SK-N-SH (cell line): ENCODE data around the gene SZT2. TPM values are rescaled to one million over a fixed set of nuclear protein-coding genes. Genes with fewer than 3 reads are reported as not detected.

Experiments
- CTCF ChIA-PET: fragments of 300-600, 350-600 bp; formaldehyde crosslinking; extraction: SDS; loops from one replicate; lab custom pipeline; 2021; lab: Yijun Ruan, JAX
- POLR2A ChIA-PET: fragments of 350-600 bp; sonication (Branson Sonifier 250); formaldehyde crosslinking; extraction: SDS; loops from one replicate; lab custom pipeline; 2020; ENCODE audit warnings: antibody characterized with exemption, inconsistent platforms; lab: Yijun Ruan, JAX
- DNase-seq: peaks from one replicate; pipeline ENCODE4 v3.0.0; 2012
- H2AFZ ChIP-seq: fragments of 200-600 bp; sonication (generic); 2 replicates; pipeline ENCODE4 v1.8.1; 2016; ENCODE audit warnings: antibody characterized with exemption, mild to moderate bottlenecking, low read depth
- H3F3A ChIP-seq: fragments of 200-600 bp; sonication (generic); replicated peaks from 2 replicates; pipeline ENCODE3; 2016; ENCODE audit warnings: antibody characterized with exemption, mild to moderate bottlenecking; ENCODE audit not compliant: insufficient read depth
- H3K27ac ChIP-seq, 2 experiments: fragments of 200-500 bp in 1 of 2; fragments of 200-600 bp in 1 of 2; sonication (Bioruptor generic) in 1 of 2; sonication (generic), shearing (Covaris generic) in 1 of 2; 2 replicates each; pipeline versions ENCODE4 v1.5.1 to v1.6.1; 2014 to 2016; ENCODE audit warnings: low read depth in 2 of 2, inconsistent platforms in 1 of 2, low read length in 1 of 2, mild to moderate bottlenecking in 1 of 2, mixed read lengths in 1 of 2
- H3K27me3 ChIP-seq: fragments of 200-600 bp; sonication (generic), shearing (Covaris generic); 2 replicates; pipeline ENCODE4 v1.6.1; 2016; ENCODE audit warnings: mixed run types; ENCODE audit not compliant: insufficient read depth
- H3K36me3 ChIP-seq, 2 experiments: fragments of 200-500 bp in 1 of 2; fragments of 200-600 bp in 1 of 2; sonication (Bioruptor generic) in 1 of 2; sonication (generic) in 1 of 2; replicated peaks in 1 of 2; 2 replicates each; pipeline versions ENCODE3 to v1.5.1; 2014 to 2016; ENCODE audit warnings: low read length in 1 of 2, mild to moderate bottlenecking in 1 of 2; ENCODE audit not compliant: insufficient read depth in 2 of 2, control insufficient read depth in 1 of 2
- H3K4me1 ChIP-seq, 2 experiments: fragments of 200-500 bp in 1 of 2; fragments of 200-600 bp in 1 of 2; sonication (Bioruptor generic) in 1 of 2; sonication (generic), shearing (Covaris generic) in 1 of 2; 2 replicates each; pipeline versions ENCODE4 v1.5.1 to v1.6.1; 2014 to 2016; ENCODE audit warnings: low read depth in 1 of 2, low read length in 1 of 2, mixed run types in 1 of 2; ENCODE audit not compliant: insufficient read depth in 2 of 2, control insufficient read depth in 1 of 2
- H3K4me2 ChIP-seq: fragments of 200-600 bp; sonication (generic), shearing (Covaris generic); 2 replicates; pipeline ENCODE4 v1.6.1; 2017; ENCODE audit warnings: mixed run types
- H3K4me3 ChIP-seq, 2 experiments: fragments of 200-500 bp in 1 of 2; fragments of 200-600 bp in 1 of 2; sonication (Bioruptor generic) in 1 of 2; sonication (generic), shearing (Covaris generic) in 1 of 2; 2 replicates each; pipeline versions ENCODE4 v1.5.1 to v1.8.1; 2014 to 2016; ENCODE audit warnings: low read depth in 2 of 2, inconsistent platforms in 1 of 2, low read length in 1 of 2, mild to moderate bottlenecking in 1 of 2, mixed read lengths in 1 of 2, moderate library complexity in 1 of 2
- H3K79me2 ChIP-seq: fragments of 200-600 bp; sonication (generic); 2 replicates; pipeline ENCODE4 v1.8.1; 2017; ENCODE audit warnings: mild to moderate bottlenecking; ENCODE audit not compliant: insufficient read depth
- H3K9ac ChIP-seq: fragments of 200-600 bp; sonication (generic); 2 replicates; pipeline ENCODE4 v1.6.1; 2017; ENCODE audit warnings: mixed run types
- H3K9me2 ChIP-seq: fragments of 200-600 bp; sonication (generic); 2 replicates; pipeline ENCODE4 v1.6.1; 2017; ENCODE audit warnings: mixed run types
- H3K9me3 ChIP-seq: fragments of 200-600 bp; sonication (generic); 2 replicates; pipeline ENCODE4 v1.6.1; 2017; ENCODE audit warnings: mixed run types, mild to moderate bottlenecking, moderate library complexity
- H4K20me1 ChIP-seq: fragments of 200-600 bp; sonication (generic); 2 replicates; pipeline ENCODE4 v1.6.1; 2017; ENCODE audit warnings: mild to moderate bottlenecking, mixed run types; ENCODE audit not compliant: insufficient read depth
- CHD2 ChIP-seq: fragments of 150-350 bp; IDR thresholded peaks from 2 replicates; pipeline ENCODE4 v1.6.1; 2018; ENCODE audit warnings: low read length; ENCODE audit not compliant: partially characterized antibody
- EP300 ChIP-seq, 2 experiments: IDR thresholded peaks; 2 replicates each; pipeline versions ENCODE4 v1.4.0 to v1.6.1; 2012; ENCODE audit warnings: borderline replicate concordance in 1 of 2, low read depth in 1 of 2, low read length in 1 of 2
- FOSL2 ChIP-seq: IDR thresholded peaks from 2 replicates; pipeline ENCODE4 v1.4.0; 2012; ENCODE audit warnings: low read depth, mild to moderate bottlenecking, moderate library complexity, borderline replicate concordance
- GATA2 ChIP-seq: sonication (generic); formaldehyde crosslinking; IDR thresholded peaks from 2 replicates; pipeline ENCODE4 v1.5.0; 2020; ENCODE audit warnings: mild to moderate bottlenecking, missing genetic modification reagents
- JUND ChIP-seq: IDR thresholded peaks from 2 replicates; pipeline ENCODE4 v1.4.0; 2012
- MXI1 ChIP-seq: IDR thresholded peaks from 2 replicates; pipeline ENCODE4 v1.6.1; 2012; ENCODE audit warnings: mild to moderate bottlenecking, low read depth, low read length, improper control_type of control experiment
- RCOR1 ChIP-seq: fragments of 150-350 bp; IDR thresholded peaks from 2 replicates; pipeline ENCODE4 v1.6.1; 2017; ENCODE audit warnings: antibody characterized with exemption, low read length
- REST ChIP-seq: IDR thresholded peaks from 2 replicates; pipeline ENCODE4 v1.6.1; 2012; ENCODE audit warnings: mild to moderate bottlenecking, low read depth, low read length, moderate library complexity
- SIN3A ChIP-seq: IDR thresholded peaks from 2 replicates; pipeline ENCODE4 v1.6.1; 2012; ENCODE audit warnings: low read depth, mild to moderate bottlenecking, low read length, moderate library complexity, borderline replicate concordance
- TAF1 ChIP-seq: IDR thresholded peaks from 2 replicates; pipeline ENCODE4 v1.6.1; 2012; ENCODE audit warnings: low read depth, mild to moderate bottlenecking, low read length, moderate library complexity, borderline replicate concordance
- TCF12 ChIP-seq: IDR thresholded peaks from 2 replicates; pipeline ENCODE4 v1.4.0; 2012
- TEAD4 ChIP-seq: IDR thresholded peaks from 2 replicates; pipeline ENCODE4 v1.4.0; 2012; ENCODE audit warnings: mild to moderate bottlenecking, borderline replicate concordance; ENCODE audit not compliant: insufficient read depth
- USF2 ChIP-seq: fragments of 150-350 bp; IDR thresholded peaks from 2 replicates; pipeline ENCODE4 v1.6.1; 2017; ENCODE audit warnings: antibody characterized with exemption, low read length, low read depth, borderline replicate concordance
- ZBTB33 ChIP-seq: IDR thresholded peaks from 2 replicates; pipeline ENCODE4 v1.4.0; 2012; ENCODE audit warnings: low read depth, borderline replicate concordance
- WGBS: methylation state at CpG from one replicate; pipeline ENCODE4 v1.1.6; 2017; ENCODE audit warnings: low lambda C conversion rate; 5-methylcytosine and 5-hydroxymethylcytosine counted together
- polyA plus RNA-seq, 3 experiments: library from polyadenylated mRNA; depleted of rRNA; stranded (reverse); fragments of >200 nt; gene quantifications; 2 replicates each; pipeline ENCODE4 v1.2.3, GENCODE V29; 2012

SZT2 gene
- polyA plus RNA-seq, 1 of the 3 experiments (the other 2 are of a cell fraction): 12.9 TPM

DNA sequence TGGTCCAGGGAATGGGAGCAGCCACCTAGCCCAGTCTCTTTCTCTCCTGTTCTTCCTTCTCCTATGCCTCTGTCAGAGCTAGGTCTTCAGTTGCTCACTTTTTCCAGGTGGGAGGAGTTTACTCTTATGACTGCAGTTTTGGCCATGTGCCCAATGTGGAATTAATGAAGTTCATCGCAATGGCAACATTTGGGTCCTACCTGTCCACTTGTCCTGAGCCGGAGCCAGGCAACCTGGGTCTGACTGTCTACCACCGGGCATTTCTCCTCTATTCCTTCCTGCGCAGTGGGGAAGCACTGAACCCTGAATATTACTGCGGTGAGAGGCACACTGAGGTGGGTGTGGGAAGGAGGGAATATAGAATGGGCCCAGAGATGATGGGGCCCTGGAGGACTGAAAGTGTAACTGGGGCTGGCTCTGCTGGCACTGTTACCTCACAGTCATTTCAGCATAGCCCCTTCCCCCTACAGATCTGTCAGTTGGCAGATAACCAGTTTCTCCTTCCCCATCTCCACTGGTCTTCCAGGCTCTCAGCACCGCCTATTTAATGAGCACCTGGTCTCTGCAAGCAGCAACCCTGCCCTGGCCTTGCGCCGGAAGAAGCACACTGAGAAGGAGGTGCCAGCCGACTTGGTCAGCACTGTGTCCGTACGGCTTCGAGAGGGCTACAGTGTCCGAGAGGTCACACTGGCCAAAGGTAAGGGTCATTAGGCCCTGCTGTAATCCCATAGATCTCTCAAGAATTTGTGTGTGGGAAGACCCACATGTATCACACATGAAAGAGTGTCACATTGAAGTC is 30.1 kb downstream of the SZT2 start (continued):
- no peak for TF ChIP-seq EP300 (IDR thresholded peaks at IDR 0.05; ENCODE audit: borderline replicate concordance in 1 of 2, low read depth in 1 of 2, low read length in 1 of 2)
- TF ChIP-seq TEAD4: no peak
- no peak for TF ChIP-seq MXI1
- TF ChIP-seq TCF12: no peak

GRCh38 chr1:43420874-43421273 is 31.2 kb downstream of the SZT2 start:
- POLR2A ChIA-PET: no interaction called here
- Histone ChIP-seq H3K36me3 (peaks cover 35 to 79% of the 10 kb centered on the region in 2 experiments), H3K27me3 (no peaks in the 10 kb centered on the region), H2AFZ (no peak overlapping the region), H3K27ac (no peak overlapping the region), H3K4me2 (no peak overlapping the region), H3K9ac (no peak overlapping the region), H3F3A (no peaks in the 10 kb centered on the region), H3K9me3 (no peaks in the 10 kb centered on the region), H3K4me3 (no peak overlapping the region), H3K9me2 (no peaks in the 10 kb centered on the region), H4K20me1 (no peaks in the 10 kb centered on the region), H3K79me2 (no peaks in the 10 kb centered on the region), H3K4me1 (no peaks in the 10 kb centered on the region)
- DNase-seq: no peak
- 99% methylated on average over 10 of the region's 10 CpGs for WGBS
- TF ChIP-seq FOSL2: no peak
- no peak for TF ChIP-seq CHD2
- TF ChIP-seq ZBTB33: no peak
- no peak for TF ChIP-seq RCOR1
- CTCF ChIA-PET: interaction anchor here (0.9 kb wide), 1 partner anchor 194 kb away, joined by 3 read pairs; no protein-coding TSS in a partner anchor

DNA sequence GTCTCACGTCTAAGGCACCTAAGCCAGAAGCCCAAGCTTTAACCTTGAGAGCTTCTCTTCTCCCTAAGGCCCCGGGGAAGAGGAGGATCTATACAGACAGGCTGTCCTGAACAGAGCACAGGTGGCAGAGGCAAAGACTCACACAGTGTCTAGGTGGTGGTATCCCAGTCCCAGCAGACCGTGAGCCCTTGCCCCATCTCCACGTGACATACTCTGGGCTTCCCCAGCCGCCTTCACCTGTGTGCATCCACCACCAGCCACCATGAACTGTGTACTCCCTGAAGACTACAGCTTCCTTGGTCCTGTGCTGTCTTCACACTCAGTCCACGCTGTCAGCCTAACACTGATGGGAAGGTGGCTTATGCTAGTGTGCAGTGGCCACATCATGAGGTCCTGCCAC is 31.7 kb downstream of the SZT2 start:
- Histone ChIP-seq H3K36me3 (peaks cover 31 to 79% of the 10 kb centered on the region in 2 experiments), H3K9ac (no peak overlapping the region)

More for the DNA sequence above, 31.7 kb downstream of the SZT2 start:
- Histone ChIP-seq H3K9me2 (no peaks in the 10 kb centered on the region), H3K27me3 (no peaks in the 10 kb centered on the region), H3K4me1 (no peaks in the 10 kb centered on the region), H4K20me1 (no peaks in the 10 kb centered on the region), H3F3A (no peaks in the 10 kb centered on the region), H3K9me3 (no peaks in the 10 kb centered on the region), H3K79me2 (no peaks in the 10 kb centered on the region), H3K4me3 (no peak overlapping the region)
- no peak for TF ChIP-seq TEAD4
- no peak for TF ChIP-seq TAF1
- TF ChIP-seq CHD2: no peak
- no peak for TF ChIP-seq GATA2 (CRISPR knock-in tag)
- no peak for TF ChIP-seq USF2
- no peak for TF ChIP-seq REST
- TF ChIP-seq SIN3A: no peak
- no peak for TF ChIP-seq EP300 (IDR thresholded peaks at IDR 0.05; ENCODE audit: borderline replicate concordance in 1 of 2, low read depth in 1 of 2, low read length in 1 of 2)
- no peak for TF ChIP-seq JUND
- TF ChIP-seq, all 33 proteins: peak for 0
- H3K4me2 ChIP-seq: no peak overlapping the region
- POLR2A ChIA-PET: no interaction called here
- DNase-seq: no peak
- no peak overlapping the region for H3K27ac ChIP-seq
- H2AFZ ChIP-seq: no peak overlapping the region
- WGBS: 100% methylated on average over 5 of the region's 6 CpGs
- CTCF ChIA-PET: interaction anchor here (0.9 kb wide), 1 partner anchor 194 kb away, joined by 3 read pairs; no protein-coding TSS in a partner anchor
